DOHH2 (cell line): Measurements from ENCODE around the gene ASTN1.

Experiments used
- CTCF ChIP-seq: fragments of 200-600 bp; sonication (generic); IDR thresholded peaks from one replicate; pipeline ENCODE4 v1.5.1; 2014; ENCODE audit warnings: antibody characterized with exemption, mild to moderate bottlenecking, low read depth, low read length; ENCODE audit not compliant: poor library complexity, severe bottlenecking
- EZH2phosphoT487 ChIP-seq: fragments of 200-600 bp; sonication (generic); IDR thresholded peaks from 2 replicates; pipeline ENCODE4 v1.6.1; 2017; ENCODE audit warnings: borderline replicate concordance, mild to moderate bottlenecking, antibody characterized with exemption, low read length, moderate library complexity, mixed read lengths

- TF ChIP-seq CTCF (no peak), EZH2phosphoT487 (no peak)
Measured at GRCh38 chr1:177017287-177017852, 147.1 kb downstream of the ASTN1 start.
